HFFc6 (cell line): ENCODE results near the gene PPTC7. TPM values are rescaled to one million over a fixed set of nuclear protein-coding genes. Genes with fewer than 3 reads are reported as not detected.
"Not testable (repeated sequence)": the region's sequence is repeated elsewhere in the genome, so short reads cannot be mapped to it uniquely, and the experiment has no call there.

Experiments
- DNase-seq: peaks from one replicate; pipeline ENCODE4 v3.0.0-alpha.2; 2018
- H3K27ac Mint-ChIP-seq: 2 replicates; pipeline ENCODE4 v1.8.0; 2020; ENCODE audit warnings: mild to moderate bottlenecking, mixed read lengths
- H3K27me3 Mint-ChIP-seq: 2 replicates; pipeline ENCODE4 v1.8.0; 2021; ENCODE audit warnings: mild to moderate bottlenecking, moderate library complexity, mixed read lengths; ENCODE audit not compliant: insufficient read depth
- H3K36me3 Mint-ChIP-seq: 2 replicates; pipeline ENCODE4 v1.8.0; 2021; ENCODE audit warnings: low read depth, mixed read lengths
- H3K4me1 Mint-ChIP-seq: 2 replicates; pipeline ENCODE4 v1.8.0; 2020; ENCODE audit warnings: low read depth, mixed read lengths
- H3K4me3 Mint-ChIP-seq: 2 replicates; pipeline ENCODE4 v1.8.0; 2020; ENCODE audit warnings: mild to moderate bottlenecking, moderate library complexity, mixed read lengths
- H3K9me3 Mint-ChIP-seq: 2 replicates; pipeline ENCODE4 v1.8.0; 2020; ENCODE audit warnings: mild to moderate bottlenecking, mixed read lengths
- CTCF ChIP-seq: fragments of 200-600 bp; sonication (generic); IDR thresholded peaks from 2 replicates; pipeline ENCODE4 v1.5.0; 2021; ENCODE audit warnings: antibody characterized with exemption, mild to moderate bottlenecking
- total RNA-seq, 6 experiments: library from RNA; stranded (reverse); fragmentation: NEBNext Ultra II Directional; extraction: Animal tissue kit (Norgen Biotek cat#: 25700); gene quantifications; 2 replicates in 1 of 6; 3 replicates in 5 of 6; pipeline ENCODE4 v1.2.3, GENCODE V29; 2021

Gene PPTC7
- total RNA-seq, 6 experiments from 2014 or later: 8.9 to 13.6 (median 12.0) TPM

GRCh38 chr12:110564471-110564991, 18.6 kb downstream of the PPTC7 start:
- H3K36me3 Mint-ChIP-seq: peaks cover 3% of the 10 kb centered on the region
- TF ChIP-seq CTCF: no peak
- H3K4me3 Mint-ChIP-seq: no peak overlapping the region
- peaks cover 47% of the 10 kb centered on the region for H3K4me1 Mint-ChIP-seq
- no peak overlapping the region for H3K27ac Mint-ChIP-seq
- peaks cover 4% of the 10 kb centered on the region for H3K9me3 Mint-ChIP-seq
- no peak for DNase-seq
- H3K27me3 Mint-ChIP-seq: no peaks in the 10 kb centered on the region

DNA sequence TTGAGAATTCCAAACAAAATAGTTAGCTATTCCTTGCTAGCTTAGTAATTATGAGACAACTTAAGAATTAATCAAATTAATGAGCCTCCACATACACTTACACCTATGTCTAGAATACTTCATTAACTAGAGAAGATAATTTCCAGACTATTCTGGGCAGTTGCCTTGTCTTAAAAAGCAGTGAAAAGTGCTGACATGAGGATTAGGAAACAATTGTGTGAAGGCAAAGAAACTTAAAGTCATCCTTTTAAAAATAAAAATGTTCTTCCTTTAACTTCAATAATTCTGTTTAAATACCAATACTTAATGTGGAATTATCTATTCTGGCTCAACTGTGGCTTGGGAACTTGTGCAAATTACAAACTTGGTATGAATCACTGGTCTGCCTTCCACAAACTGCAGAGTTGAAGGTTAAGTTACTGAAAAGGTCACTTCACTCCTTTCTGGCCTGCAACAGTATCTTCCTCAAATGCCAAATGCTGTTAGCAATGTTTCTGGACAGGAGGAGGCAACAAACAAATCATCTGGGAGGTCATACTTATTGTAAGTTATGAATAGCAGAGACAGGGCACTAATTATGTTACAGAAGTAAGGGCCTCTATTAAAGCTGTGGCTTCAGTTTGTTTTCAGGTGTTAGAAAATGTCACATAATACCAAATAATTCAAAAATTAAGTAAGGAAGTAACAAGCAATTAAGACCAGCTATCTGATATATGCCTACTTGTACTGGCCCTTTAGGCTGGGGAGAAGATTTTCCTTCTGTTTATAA, 19.2 kb downstream of the PPTC7 start:
- Mint-ChIP-seq H3K27me3 (no peaks in the 10 kb centered on the region), H3K36me3 (no peaks in the 10 kb centered on the region; the same call in 1 of the 2 replicates), H3K27ac (peak overlapping the region; percentile 20; the same call in 1 of the 2 replicates), H3K4me3 (0 out of 2 replicates have a peak overlapping the region, but pooled peaks have one; percentile 15), H3K9me3 (no peaks in the 10 kb centered on the region), H3K4me1 (peaks cover 47% of the 10 kb centered on the region)
- no peak for TF ChIP-seq CTCF
- peak; percentile 11 for DNase-seq

- not testable (repeated sequence) for H3K36me3 Mint-ChIP-seq, H3K9me3 Mint-ChIP-seq, DNase-seq, H3K27me3 Mint-ChIP-seq, H3K4me3 Mint-ChIP-seq, H3K27ac Mint-ChIP-seq
- H3K4me1 Mint-ChIP-seq: peaks cover 43% of the 10 kb centered on the region
These were observed 20.7 kb downstream of the PPTC7 start for GRCh38 chr12:110562386-110562785.

DNA sequence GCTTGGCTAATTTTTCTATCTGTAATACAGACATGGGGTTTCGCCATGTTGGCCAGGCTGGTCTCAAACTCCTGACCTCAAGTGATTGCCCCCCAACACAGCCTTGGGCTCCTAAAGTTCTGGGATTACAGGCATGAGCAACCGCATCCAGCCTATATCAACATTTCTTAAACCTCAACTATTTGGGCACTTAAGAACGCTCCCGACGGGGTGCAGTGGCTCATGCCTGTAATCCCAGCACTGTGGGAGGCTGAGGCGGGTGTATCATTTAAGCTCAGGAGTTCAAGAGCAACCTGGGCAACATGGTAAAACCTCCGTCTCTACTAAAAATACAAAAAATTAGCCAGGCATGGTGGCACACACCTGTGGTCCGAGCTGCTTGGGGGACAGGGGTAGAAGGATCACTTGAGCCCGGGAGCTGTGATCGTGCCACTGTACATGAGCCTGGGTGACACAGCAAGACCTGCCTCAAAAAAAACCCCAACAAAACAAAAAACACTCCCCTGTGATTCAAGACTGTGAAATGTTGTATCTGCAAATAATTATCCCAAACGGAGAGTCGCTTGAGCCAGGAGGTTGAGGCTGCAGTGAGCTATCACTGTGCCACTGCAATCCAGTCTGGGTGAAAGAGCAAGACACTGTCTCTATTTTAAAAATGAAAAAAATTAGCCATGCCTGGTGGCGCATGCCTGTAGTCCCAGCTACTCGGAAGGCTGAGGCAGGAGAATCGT, 21.5 kb downstream of the PPTC7 start:
- Mint-ChIP-seq H3K9me3 (no peaks in the 10 kb centered on the region), H3K4me1 (peaks cover 40% of the 10 kb centered on the region), H3K27ac (peak overlapping the region; percentile 75; the same call in 1 of the 2 replicates), H3K4me3 (peak overlapping the region; percentile 62; the same call in 1 of the 2 replicates), H3K27me3 (no peaks in the 10 kb centered on the region), H3K36me3 (peaks cover 7% of the 10 kb centered on the region; the same call in 1 of the 2 replicates)
- no peak for TF ChIP-seq CTCF
- DNase-seq: no peak

- no peaks in the 10 kb centered on the region for H3K9me3 Mint-ChIP-seq
- no peak overlapping the region for H3K27ac Mint-ChIP-seq
- H3K4me3 Mint-ChIP-seq: no peak overlapping the region
- no peaks in the 10 kb centered on the region for H3K27me3 Mint-ChIP-seq
- peaks cover 7% of the 10 kb centered on the region; the same call in 1 of the 2 replicates for H3K36me3 Mint-ChIP-seq
- DNase-seq: no peak
- H3K4me1 Mint-ChIP-seq: peaks cover 40% of the 10 kb centered on the region
- TF ChIP-seq CTCF: no peak
These were observed 22.2 kb downstream of the PPTC7 start for GRCh38 chr12:110560946-110561345.
